GM08714 (cell line): ENCODE measurements around the gene CDR2.

Source experiments
- H3K4me3 ChIP-seq: fragments of 200-500 bp; sonication (Bioruptor generic); 2 replicates; pipeline ENCODE4 v1.5.1; 2014; ENCODE audit warnings: mild to moderate bottlenecking, low read length, inconsistent platforms
- ZNF274 ChIP-seq: IDR thresholded peaks from 2 replicates; pipeline ENCODE4 v1.6.1; 2012; ENCODE audit warnings: mild to moderate bottlenecking, low read depth, low read length

CDR2 gene

GRCh38 chr16:22299036-22299435, 75.4 kb downstream of the CDR2 start:
- no peak overlapping the region for H3K4me3 ChIP-seq
- no peak for TF ChIP-seq ZNF274

- peak overlapping the region; percentile 73 for H3K4me3 ChIP-seq
- no peak for TF ChIP-seq ZNF274
Measured at GRCh38 chr16:22297871-22298733, 76.3 kb downstream of the CDR2 start.

- H3K4me3 ChIP-seq, result peak within 1 kb of the TSS; percentile 93
- TF ChIP-seq ZNF274, result no peak
Measured at GRCh38 chr16:22297114-22297870, 77.1 kb downstream of the CDR2 start, which contains the start of gene POLR3E. TSS of gene POLR3E (plus strand) at chr16:22297409. CDS start at chr16:22302969, 5,560 bp downstream.

GRCh38 chr16:22296225-22297113, 78.0 kb downstream of the CDR2 start:
- no peak for TF ChIP-seq ZNF274
- H3K4me3 ChIP-seq, result peak overlapping the region; percentile 93
